HepG2 (cell line): ENCODE results near the gene SPIB. TPM values are rescaled to one million over a fixed set of nuclear protein-coding genes. Genes with fewer than 3 reads are reported as not detected.

Source experiments
- AGO2 ChIP-seq: fragments of 200-400 bp; formaldehyde crosslinking; optimal IDR thresholded peaks from 2 replicates; pipeline ENCODE3; 2017; ENCODE audit warnings: mild to moderate bottlenecking, low read depth, low read length, moderate library complexity
- HDAC6 ChIP-seq: fragments of 200-600 bp; sonication (generic); IDR thresholded peaks from 2 replicates; pipeline ENCODE4 v1.7.0; 2017; ENCODE audit warnings: mild to moderate bottlenecking, antibody characterized with exemption, low read length, low read depth
- HOXD1 ChIP-seq: sonication (generic); formaldehyde crosslinking; IDR thresholded peaks from 2 replicates; pipeline ENCODE4 v1.5.0; 2020; ENCODE audit warnings: missing genetic modification reagents
- MYC ChIP-seq: sonication (generic); formaldehyde crosslinking; IDR thresholded peaks from 2 replicates; pipeline ENCODE4 v1.9.0; 2021; ENCODE audit warnings: missing genetic modification reagents, borderline replicate concordance
- NR3C1 ChIP-seq: sonication (generic); formaldehyde crosslinking; IDR thresholded peaks from 2 replicates; pipeline ENCODE4 v1.4.0; 2020; ENCODE audit warnings: missing genetic modification reagents
- NRL ChIP-seq: sonication (generic); formaldehyde crosslinking; IDR thresholded peaks from 2 replicates; pipeline ENCODE4 v1.5.0; 2020; ENCODE audit warnings: missing genetic modification reagents, mild to moderate bottlenecking, moderate library complexity, borderline replicate concordance
- SRY ChIP-seq: sonication (generic); formaldehyde crosslinking; IDR thresholded peaks from 2 replicates; pipeline ENCODE4 v1.8.0; 2022; ENCODE audit warnings: mild to moderate bottlenecking, missing genetic modification reagents
- SUZ12 ChIP-seq: fragments of 150-350 bp; IDR thresholded peaks from 2 replicates; pipeline ENCODE4 v1.6.1; 2014; ENCODE audit warnings: low read depth, low read length
- TP53 ChIP-seq: sonication (generic); formaldehyde crosslinking; conservative IDR thresholded peaks from 2 replicates; pipeline ENCODE4 v1.4.0; 2020; ENCODE audit warnings: missing genetic modification reagents
- ZBTB7A ChIP-seq: sonication (generic); formaldehyde crosslinking; IDR thresholded peaks from 2 replicates; pipeline ENCODE4 v1.8.0; 2022; ENCODE audit warnings: mild to moderate bottlenecking, missing genetic modification reagents
- ZMAT3 ChIP-seq: sonication (generic); formaldehyde crosslinking; conservative IDR thresholded peaks from 2 replicates; pipeline ENCODE4 v1.7.0; 2021; ENCODE audit warnings: missing genetic modification reagents
- ZNF558 ChIP-seq: sonication (generic); formaldehyde crosslinking; IDR thresholded peaks from 2 replicates; pipeline ENCODE4 v1.9.0; 2022; ENCODE audit warnings: mild to moderate bottlenecking, missing genetic modification reagents, borderline replicate concordance
- ZNF766 ChIP-seq: sonication (generic); formaldehyde crosslinking; IDR thresholded peaks from 2 replicates; pipeline ENCODE4 v1.5.0; 2020; ENCODE audit warnings: missing genetic modification reagents, borderline replicate concordance
- polyA plus RNA-seq, 8 experiments: library from polyadenylated mRNA; depleted of rRNA in 3 of 8; stranded (reverse) in 7 of 8; unstranded in 1 of 8; fragments of >200 nt; fragmentation: Illumina TruSeq in 4 of 8; extraction: Trizol in 4 of 8; gene quantifications; 2 replicates each; pipeline versions ENCODE4 v1.2.1 to v1.2.3, GENCODE V29; 2011 to 2016; ENCODE audit warnings: low read depth in 4 of 8, missing spikeins in 1 of 8, mixed read lengths in 1 of 8; ENCODE audit not compliant: insufficient read depth in 1 of 8
- total RNA-seq, 5 experiments: library from RNA; depleted of rRNA; stranded (reverse); fragments of >200 nt; fragmentation: Illumina TruSeq; extraction: Trizol; gene quantifications; 2 replicates each; pipeline ENCODE4 v1.2.3, GENCODE V29; 2016; ENCODE audit warnings: low read depth in 1 of 5
- TF ChIP-seq, protein P1 (sequence below): sonication (generic); formaldehyde crosslinking; IDR thresholded peaks from 2 replicates; pipeline ENCODE4; 2020; ENCODE audit warnings: missing genetic modification reagents, mild to moderate bottlenecking, borderline replicate concordance
- TF ChIP-seq, protein P2 (sequence below): sonication (generic); formaldehyde crosslinking; IDR thresholded peaks from 2 replicates; pipeline ENCODE4 v1.5.0; 2020; ENCODE audit warnings: missing genetic modification reagents
- TF ChIP-seq, protein P3 (sequence below): fragments of 450-650 bp; IDR thresholded peaks from 2 replicates; pipeline ENCODE4 v1.6.1; 2017
- TF ChIP-seq, protein P4 (sequence below), 2 experiments: sonication (generic) in 1 of 2; formaldehyde crosslinking in 1 of 2; IDR thresholded peaks; 2 replicates each; pipeline versions ENCODE4 v1.4.0 to v1.6.1; 2018 to 2020; ENCODE audit warnings: missing genetic modification reagents in 2 of 2, borderline replicate concordance in 1 of 2, low read depth in 1 of 2, mild to moderate bottlenecking in 1 of 2, missing biosample characterization in 1 of 2
- TF ChIP-seq, protein P5 (sequence below): sonication (generic); formaldehyde crosslinking; IDR thresholded peaks from 2 replicates; pipeline ENCODE4 v1.4.0; 2020; ENCODE audit warnings: missing genetic modification reagents

SPIB gene
- total and polyA plus RNA-seq, 2 of the 13 experiments (the other 11 are each of a cell fraction or from before 2014, with no cell fraction given) = 0.04 TPM; not detected in 1

DNA sequence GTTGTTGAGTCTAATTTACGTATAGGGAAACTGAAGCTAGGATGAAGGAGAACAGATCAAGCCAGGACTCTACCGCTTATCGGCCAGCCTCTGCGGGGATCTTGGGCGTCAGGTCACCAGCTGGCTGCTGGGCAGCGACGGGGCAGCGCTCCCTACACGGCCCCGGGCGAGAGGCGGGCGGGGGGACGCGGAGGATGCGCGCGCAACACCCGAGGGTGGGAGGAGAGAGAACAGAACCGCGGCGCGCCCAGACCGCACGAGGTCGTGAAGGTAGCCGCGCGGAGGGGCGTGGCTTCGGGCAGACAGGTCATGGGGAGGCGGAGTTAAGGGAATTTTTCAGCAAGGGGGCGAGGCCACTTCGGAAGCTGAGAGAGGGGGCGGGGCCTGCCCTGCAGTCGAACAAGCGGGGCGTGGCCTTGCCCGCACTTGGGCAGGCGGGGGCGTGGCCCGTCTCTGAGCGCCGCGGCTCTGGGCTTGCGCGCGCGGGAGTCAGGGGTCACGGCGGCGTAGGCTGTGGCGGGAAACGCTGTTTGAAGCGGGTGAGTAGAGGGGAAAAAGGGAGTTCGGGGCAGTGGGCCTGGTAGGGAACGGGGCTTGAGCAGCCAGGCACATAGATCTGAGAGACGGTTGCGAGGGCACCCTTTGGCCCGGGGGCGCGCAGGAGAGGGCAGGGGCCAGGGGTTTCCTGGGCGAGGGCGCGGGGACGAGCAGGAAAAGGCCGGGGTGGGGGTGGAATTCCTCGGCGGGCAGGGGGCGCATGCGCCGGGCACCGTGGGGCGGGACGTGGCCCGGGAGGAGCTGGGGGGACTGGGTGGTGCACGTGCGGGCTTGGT, 34.7 kb upstream of the SPIB start, which contains the start of gene POLD1 (continued):
- TF ChIP-seq, protein P1, sequence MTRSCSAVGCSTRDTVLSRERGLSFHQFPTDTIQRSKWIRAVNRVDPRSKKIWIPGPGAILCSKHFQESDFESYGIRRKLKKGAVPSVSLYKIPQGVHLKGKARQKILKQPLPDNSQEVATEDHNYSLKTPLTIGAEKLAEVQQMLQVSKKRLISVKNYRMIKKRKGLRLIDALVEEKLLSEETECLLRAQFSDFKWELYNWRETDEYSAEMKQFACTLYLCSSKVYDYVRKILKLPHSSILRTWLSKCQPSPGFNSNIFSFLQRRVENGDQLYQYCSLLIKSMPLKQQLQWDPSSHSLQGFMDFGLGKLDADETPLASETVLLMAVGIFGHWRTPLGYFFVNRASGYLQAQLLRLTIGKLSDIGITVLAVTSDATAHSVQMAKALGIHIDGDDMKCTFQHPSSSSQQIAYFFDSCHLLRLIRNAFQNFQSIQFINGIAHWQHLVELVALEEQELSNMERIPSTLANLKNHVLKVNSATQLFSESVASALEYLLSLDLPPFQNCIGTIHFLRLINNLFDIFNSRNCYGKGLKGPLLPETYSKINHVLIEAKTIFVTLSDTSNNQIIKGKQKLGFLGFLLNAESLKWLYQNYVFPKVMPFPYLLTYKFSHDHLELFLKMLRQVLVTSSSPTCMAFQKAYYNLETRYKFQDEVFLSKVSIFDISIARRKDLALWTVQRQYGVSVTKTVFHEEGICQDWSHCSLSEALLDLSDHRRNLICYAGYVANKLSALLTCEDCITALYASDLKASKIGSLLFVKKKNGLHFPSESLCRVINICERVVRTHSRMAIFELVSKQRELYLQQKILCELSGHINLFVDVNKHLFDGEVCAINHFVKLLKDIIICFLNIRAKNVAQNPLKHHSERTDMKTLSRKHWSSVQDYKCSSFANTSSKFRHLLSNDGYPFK (CRISPR knock-in tag) = peak; percentile 29; the same call in 1 of the 2 replicates
- TF ChIP-seq ZBTB7A (CRISPR knock-in tag) (0 out of 2 replicates have a peak, but pooled peaks have one; percentile 52), TP53 (CRISPR knock-in tag) (no peak), SRY (CRISPR knock-in tag) (peak; percentile 27), ZNF558 (CRISPR knock-in tag) (peak; percentile 22; the same call in 1 of the 2 replicates), SUZ12 (no peak), AGO2 (peak; percentile 97), HDAC6 (no peak), ZMAT3 (CRISPR knock-in tag) (peak; percentile 51; the same call in 1 of the 2 replicates), ZNF766 (CRISPR knock-in tag) (0 out of 2 replicates have a peak, but pooled peaks have one; percentile 24), NR3C1 (no peak), MYC (CRISPR knock-in tag) (peak; percentile 84), NRL (no peak; the same call in 1 of the 2 replicates), HOXD1 (CRISPR knock-in tag) (0 out of 2 replicates have a peak, but pooled peaks have one; percentile 31)
- TF ChIP-seq, protein P2, sequence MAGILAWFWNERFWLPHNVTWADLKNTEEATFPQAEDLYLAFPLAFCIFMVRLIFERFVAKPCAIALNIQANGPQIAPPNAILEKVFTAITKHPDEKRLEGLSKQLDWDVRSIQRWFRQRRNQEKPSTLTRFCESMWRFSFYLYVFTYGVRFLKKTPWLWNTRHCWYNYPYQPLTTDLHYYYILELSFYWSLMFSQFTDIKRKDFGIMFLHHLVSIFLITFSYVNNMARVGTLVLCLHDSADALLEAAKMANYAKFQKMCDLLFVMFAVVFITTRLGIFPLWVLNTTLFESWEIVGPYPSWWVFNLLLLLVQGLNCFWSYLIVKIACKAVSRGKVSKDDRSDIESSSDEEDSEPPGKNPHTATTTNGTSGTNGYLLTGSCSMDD (CRISPR knock-in tag) = no peak
- TF ChIP-seq, protein P3, sequence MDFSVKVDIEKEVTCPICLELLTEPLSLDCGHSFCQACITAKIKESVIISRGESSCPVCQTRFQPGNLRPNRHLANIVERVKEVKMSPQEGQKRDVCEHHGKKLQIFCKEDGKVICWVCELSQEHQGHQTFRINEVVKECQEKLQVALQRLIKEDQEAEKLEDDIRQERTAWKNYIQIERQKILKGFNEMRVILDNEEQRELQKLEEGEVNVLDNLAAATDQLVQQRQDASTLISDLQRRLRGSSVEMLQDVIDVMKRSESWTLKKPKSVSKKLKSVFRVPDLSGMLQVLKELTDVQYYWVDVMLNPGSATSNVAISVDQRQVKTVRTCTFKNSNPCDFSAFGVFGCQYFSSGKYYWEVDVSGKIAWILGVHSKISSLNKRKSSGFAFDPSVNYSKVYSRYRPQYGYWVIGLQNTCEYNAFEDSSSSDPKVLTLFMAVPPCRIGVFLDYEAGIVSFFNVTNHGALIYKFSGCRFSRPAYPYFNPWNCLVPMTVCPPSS = no peak
- TF ChIP-seq, protein P4, sequence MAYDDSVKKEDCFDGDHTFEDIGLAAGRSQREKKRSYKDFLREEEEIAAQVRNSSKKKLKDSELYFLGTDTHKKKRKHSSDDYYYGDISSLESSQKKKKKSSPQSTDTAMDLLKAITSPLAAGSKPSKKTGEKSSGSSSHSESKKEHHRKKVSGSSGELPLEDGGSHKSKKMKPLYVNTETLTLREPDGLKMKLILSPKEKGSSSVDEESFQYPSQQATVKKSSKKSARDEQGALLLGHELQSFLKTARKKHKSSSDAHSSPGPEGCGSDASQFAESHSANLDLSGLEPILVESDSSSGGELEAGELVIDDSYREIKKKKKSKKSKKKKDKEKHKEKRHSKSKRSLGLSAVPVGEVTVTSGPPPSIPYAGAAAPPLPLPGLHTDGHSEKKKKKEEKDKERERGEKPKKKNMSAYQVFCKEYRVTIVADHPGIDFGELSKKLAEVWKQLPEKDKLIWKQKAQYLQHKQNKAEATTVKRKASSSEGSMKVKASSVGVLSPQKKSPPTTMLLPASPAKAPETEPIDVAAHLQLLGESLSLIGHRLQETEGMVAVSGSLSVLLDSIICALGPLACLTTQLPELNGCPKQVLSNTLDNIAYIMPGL (CRISPR knock-in tag; IDR thresholded peaks at IDR 0.05; ENCODE audit: borderline replicate concordance in 1 of 2, low read depth in 1 of 2) = peak in 1 of 2 experiments; percentile 72; a peak in 2 of 4 replicates
- TF ChIP-seq, protein P5, sequence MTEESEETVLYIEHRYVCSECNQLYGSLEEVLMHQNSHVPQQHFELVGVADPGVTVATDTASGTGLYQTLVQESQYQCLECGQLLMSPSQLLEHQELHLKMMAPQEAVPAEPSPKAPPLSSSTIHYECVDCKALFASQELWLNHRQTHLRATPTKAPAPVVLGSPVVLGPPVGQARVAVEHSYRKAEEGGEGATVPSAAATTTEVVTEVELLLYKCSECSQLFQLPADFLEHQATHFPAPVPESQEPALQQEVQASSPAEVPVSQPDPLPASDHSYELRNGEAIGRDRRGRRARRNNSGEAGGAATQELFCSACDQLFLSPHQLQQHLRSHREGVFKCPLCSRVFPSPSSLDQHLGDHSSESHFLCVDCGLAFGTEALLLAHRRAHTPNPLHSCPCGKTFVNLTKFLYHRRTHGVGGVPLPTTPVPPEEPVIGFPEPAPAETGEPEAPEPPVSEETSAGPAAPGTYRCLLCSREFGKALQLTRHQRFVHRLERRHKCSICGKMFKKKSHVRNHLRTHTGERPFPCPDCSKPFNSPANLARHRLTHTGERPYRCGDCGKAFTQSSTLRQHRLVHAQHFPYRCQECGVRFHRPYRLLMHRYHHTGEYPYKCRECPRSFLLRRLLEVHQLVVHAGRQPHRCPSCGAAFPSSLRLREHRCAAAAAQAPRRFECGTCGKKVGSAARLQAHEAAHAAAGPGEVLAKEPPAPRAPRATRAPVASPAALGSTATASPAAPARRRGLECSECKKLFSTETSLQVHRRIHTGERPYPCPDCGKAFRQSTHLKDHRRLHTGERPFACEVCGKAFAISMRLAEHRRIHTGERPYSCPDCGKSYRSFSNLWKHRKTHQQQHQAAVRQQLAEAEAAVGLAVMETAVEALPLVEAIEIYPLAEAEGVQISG (CRISPR knock-in tag) = peak; percentile 71
